Thyroid gland (tissue), 4 donors: ENCODE results near the gene ALDH1B1.

Experiments
- POLR2A ChIP-seq, 2 donors: fragments of 450-650 bp; IDR thresholded peaks; one replicate each; pipeline ENCODE4 v1.6.1; 2017; ENCODE audit warnings: antibody characterized with exemption in 2 of 2, mild to moderate bottlenecking in 2 of 2, moderate library complexity in 1 of 2
- TF ChIP-seq, protein P1 (sequence below), 6 experiments: fragments of 200-600 bp in 3 of 6; fragments of 450-650 bp in 3 of 6; sonication (generic) in 3 of 6; IDR thresholded peaks; one replicate each; pipeline ENCODE4 v1.5.1; 2016 to 2019; ENCODE audit warnings: antibody characterized with exemption in 6 of 6, mild to moderate bottlenecking in 2 of 6, inconsistent platforms in 1 of 6, moderate library complexity in 1 of 6

DNA sequence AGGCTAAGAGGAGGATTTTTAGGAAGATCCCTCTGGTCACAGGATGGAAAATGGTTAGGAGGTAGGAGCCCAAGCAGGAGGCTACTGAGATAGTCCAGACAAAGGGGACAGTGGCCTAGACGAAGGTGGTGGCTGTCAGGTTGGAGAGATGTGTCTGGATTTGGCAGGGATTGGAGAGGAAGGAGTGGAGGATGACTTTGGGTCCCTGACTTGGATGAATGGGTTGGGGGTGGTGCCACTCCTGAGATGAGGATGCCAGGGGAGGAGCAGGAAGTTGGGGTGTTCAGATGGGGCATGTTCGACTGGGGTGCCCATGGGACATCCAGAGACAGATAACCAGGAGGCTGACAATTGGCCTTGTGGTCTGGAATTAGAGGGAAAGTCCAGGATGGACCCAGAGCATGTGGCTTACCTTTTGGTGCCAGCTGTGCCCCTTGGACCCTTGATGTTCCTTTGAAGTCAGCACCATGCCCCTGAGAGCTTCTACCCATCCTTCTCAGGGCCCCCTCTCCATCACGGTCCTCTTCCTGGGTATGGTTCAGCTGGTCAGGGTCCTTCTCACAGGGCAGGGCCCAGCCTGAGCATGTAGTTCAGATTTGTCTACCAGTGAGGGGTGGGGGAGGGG lies 46.9 kb downstream of the ALDH1B1 start:
- no peak for TF ChIP-seq POLR2A (IDR thresholded peaks at IDR 0.05)
- TF ChIP-seq, protein P1, sequence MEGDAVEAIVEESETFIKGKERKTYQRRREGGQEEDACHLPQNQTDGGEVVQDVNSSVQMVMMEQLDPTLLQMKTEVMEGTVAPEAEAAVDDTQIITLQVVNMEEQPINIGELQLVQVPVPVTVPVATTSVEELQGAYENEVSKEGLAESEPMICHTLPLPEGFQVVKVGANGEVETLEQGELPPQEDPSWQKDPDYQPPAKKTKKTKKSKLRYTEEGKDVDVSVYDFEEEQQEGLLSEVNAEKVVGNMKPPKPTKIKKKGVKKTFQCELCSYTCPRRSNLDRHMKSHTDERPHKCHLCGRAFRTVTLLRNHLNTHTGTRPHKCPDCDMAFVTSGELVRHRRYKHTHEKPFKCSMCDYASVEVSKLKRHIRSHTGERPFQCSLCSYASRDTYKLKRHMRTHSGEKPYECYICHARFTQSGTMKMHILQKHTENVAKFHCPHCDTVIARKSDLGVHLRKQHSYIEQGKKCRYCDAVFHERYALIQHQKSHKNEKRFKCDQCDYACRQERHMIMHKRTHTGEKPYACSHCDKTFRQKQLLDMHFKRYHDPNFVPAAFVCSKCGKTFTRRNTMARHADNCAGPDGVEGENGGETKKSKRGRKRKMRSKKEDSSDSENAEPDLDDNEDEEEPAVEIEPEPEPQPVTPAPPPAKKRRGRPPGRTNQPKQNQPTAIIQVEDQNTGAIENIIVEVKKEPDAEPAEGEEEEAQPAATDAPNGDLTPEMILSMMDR (IDR thresholded peaks at IDR 0.05) = no peak
